ENCODE data around the gene PRH2. TPM values are rescaled to one million over a fixed set of nuclear protein-coding genes. Genes with fewer than 3 reads are reported as not detected.

Gene PRH2
- total and polyA plus RNA-seq, 8 donors, result 0.33 to 1.1 (median 0.67) TPM; not detected in 2

DNA sequence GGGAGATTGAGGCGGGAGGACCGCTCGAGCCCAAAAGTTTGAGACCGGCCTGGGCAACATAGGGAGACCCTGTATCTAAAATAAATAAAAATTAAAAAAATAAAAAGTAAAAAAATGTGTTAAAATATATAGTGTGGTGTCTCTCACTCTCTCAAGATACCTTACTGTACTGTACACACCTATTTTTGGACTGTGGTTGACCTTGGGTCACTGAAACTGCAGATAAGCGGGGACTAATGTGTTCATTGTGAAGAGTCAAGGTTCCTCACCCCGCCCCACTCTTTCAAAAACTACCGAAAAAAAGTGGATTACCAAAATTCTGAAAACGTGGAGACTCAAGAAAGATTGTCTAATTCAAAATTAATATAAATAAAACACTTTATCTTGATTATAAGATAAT, 18.7 kb upstream of the PRH2 start:
- H3K27ac ChIP-seq, result no peak overlapping the region
- DNase-seq (no peak), ATAC-seq (no peak)
- H3K4me3 ChIP-seq, result no peak overlapping the region
- no peaks in the 10 kb centered on the region for H3K36me3 ChIP-seq
- no peaks in the 10 kb centered on the region for H3K27me3 ChIP-seq
- no peaks in the 10 kb centered on the region for H3K4me1 ChIP-seq
- H3K9me3 ChIP-seq, result peaks cover 0 to 4% of the 10 kb centered on the region in 2 donors
- TF ChIP-seq, protein P1, sequence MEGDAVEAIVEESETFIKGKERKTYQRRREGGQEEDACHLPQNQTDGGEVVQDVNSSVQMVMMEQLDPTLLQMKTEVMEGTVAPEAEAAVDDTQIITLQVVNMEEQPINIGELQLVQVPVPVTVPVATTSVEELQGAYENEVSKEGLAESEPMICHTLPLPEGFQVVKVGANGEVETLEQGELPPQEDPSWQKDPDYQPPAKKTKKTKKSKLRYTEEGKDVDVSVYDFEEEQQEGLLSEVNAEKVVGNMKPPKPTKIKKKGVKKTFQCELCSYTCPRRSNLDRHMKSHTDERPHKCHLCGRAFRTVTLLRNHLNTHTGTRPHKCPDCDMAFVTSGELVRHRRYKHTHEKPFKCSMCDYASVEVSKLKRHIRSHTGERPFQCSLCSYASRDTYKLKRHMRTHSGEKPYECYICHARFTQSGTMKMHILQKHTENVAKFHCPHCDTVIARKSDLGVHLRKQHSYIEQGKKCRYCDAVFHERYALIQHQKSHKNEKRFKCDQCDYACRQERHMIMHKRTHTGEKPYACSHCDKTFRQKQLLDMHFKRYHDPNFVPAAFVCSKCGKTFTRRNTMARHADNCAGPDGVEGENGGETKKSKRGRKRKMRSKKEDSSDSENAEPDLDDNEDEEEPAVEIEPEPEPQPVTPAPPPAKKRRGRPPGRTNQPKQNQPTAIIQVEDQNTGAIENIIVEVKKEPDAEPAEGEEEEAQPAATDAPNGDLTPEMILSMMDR (IDR thresholded peaks at IDR 0.05), result no peak
- intact Hi-C loops (cut with DNase I), result no loop called here

DNA sequence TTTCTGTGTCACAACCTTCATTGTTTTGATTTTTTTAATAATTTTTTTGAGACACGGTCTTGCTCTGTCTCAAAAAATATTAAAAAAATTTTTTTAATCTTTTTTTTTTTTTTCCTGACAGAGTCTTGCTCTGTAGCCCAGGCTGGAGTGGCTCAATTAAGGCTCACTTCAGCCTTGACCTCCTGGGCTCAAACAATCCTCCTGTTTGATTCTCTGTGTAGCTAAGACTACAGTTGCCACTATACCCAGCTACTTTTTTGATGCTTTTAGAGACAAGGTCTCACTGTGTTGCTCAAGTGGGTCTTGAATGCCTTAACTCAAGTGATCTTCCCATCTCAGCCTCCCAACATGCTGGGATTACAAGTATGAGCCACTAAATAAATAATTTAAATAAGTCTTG, 9.2 kb upstream of the PRH2 start:
- ATAC-seq (no peak), DNase-seq (no peak)
- TF ChIP-seq, protein P1 (IDR thresholded peaks at IDR 0.05), result no peak
- H3K27me3 ChIP-seq, result no peaks in the 10 kb centered on the region
- no peaks in the 10 kb centered on the region for H3K4me1 ChIP-seq
- no peaks in the 10 kb centered on the region for H3K36me3 ChIP-seq
- no peak overlapping the region for H3K27ac ChIP-seq
- H3K4me3 ChIP-seq, result no peak overlapping the region
- intact Hi-C loops (cut with DNase I), result no loop called here
- H3K9me3 ChIP-seq, result no peaks in the 10 kb centered on the region

DNA sequence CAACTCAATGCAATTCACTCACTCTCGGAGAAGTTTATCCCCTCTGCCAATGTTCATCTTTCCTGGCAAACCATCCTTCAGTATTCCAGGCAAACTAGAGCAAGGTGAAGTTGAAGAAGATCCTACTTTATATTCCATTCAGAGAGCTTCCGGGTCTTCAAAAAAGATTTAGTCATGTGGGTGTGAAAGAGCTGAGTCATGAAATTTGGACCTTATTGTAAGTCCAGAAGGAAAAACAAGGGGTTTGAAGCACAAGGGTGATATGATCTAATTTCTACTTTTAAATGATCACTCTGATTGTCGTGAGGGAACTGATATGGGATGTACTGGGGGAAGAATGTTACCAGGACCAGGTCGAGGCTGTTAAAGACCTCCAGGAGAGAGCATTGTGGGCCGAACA, 2.8 kb upstream of the PRH2 start:
- ATAC-seq, result no peak
- H3K27me3 ChIP-seq, result no peaks in the 10 kb centered on the region
- no peaks in the 10 kb centered on the region for H3K4me1 ChIP-seq
- DNase-seq, result no peak
- H3K27ac ChIP-seq, result no peak overlapping the region
- TF ChIP-seq, protein P1 (IDR thresholded peaks at IDR 0.05), result no peak
- no peaks in the 10 kb centered on the region for H3K9me3 ChIP-seq
- intact Hi-C loops (cut with DNase I), result no loop called here
- no peaks in the 10 kb centered on the region for H3K36me3 ChIP-seq
- no peak overlapping the region for H3K4me3 ChIP-seq

DNA sequence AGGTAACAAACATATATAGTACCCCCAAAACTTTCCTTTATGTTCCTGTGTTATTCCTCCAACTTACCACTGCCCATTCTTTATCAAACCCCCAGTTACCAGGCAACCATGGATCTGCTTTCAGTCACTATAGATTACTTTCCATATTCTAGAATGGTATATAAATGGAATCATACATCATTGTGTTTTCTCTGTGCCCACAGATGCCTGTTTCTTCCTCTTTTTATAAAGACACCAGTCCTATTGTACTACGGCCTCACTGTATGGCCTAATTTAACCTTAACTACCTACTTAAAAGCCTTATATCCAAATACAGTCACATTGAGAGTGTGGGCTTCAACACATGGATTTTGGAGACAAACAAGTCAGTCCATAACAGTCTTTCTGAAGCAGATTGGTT, 7.5 kb downstream of the PRH2 start:
- Histone ChIP-seq H3K36me3 (no peaks in the 10 kb centered on the region), H3K4me1 (no peaks in the 10 kb centered on the region), H3K27ac (no peak overlapping the region), H3K9me3 (no peaks in the 10 kb centered on the region), H3K4me3 (no peak overlapping the region), H3K27me3 (no peaks in the 10 kb centered on the region)
- ATAC-seq (no peak), DNase-seq (no peak)
- TF ChIP-seq, protein P1 (IDR thresholded peaks at IDR 0.05), result no peak
- intact Hi-C loops (cut with DNase I), result no loop called here

DNA sequence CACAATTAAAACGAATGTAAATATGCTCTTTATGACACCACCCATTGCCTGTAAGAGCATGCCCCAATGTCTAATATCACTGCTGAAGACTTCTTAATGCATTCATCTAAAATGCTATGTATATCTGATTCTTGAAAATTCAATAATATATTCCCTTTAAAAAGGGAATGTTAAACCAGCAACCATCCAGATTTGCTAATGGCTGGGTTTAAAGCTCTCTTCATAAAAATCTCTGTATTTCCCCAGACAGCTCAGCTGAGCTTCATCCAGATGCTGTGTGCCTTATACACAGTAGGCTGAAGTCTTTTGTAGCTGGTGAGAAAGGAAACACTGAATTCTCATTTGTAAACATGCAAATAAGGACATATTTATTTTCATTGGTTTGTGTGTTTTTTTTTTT, 10.1 kb downstream of the PRH2 start, which contains the start of gene TAS2R14:
TAS2R14 (minus strand) TSS at position 101 of the 400 bp plus-strand sequence; CDS start at position 45, 56 bp downstream.
- TF ChIP-seq, protein P1 (IDR thresholded peaks at IDR 0.05), result no peak
- no peaks in the 10 kb centered on the region for H3K36me3 ChIP-seq
- no peak for ATAC-seq
- H3K4me1 ChIP-seq, result no peaks in the 10 kb centered on the region
- DNase-seq, result no peak
- H3K27ac ChIP-seq, result no peak within 1 kb of the TSS
- intact Hi-C loops (cut with DNase I), result no loop called here
- no peak within 1 kb of the TSS for H3K4me3 ChIP-seq
- no peaks in the 10 kb centered on the region for H3K9me3 ChIP-seq
- no peaks in the 10 kb centered on the region for H3K27me3 ChIP-seq

Data from left lung (tissue), 10 donors.